H54 (cell line): ENCODE results near the gene CHSY3.

Source experiments
- DNase-seq: peaks from one replicate; pipeline ENCODE4 v3.0.0; 2011; ENCODE audit warnings: low spot score, mixed read lengths; ENCODE audit not compliant: insufficient read length
- FAIRE-seq: peaks from 3 replicates; lab custom pipeline; 2011; peaks lifted over from hg19 to GRCh38; lab: Jason Lieb, UNC
- POLR2A ChIP-seq: IDR thresholded peaks from 2 replicates; pipeline ENCODE4 v1.6.1; 2011; ENCODE audit warnings: low read depth, mild to moderate bottlenecking, low read length

CHSY3 gene

GRCh38 chr5:130067364-130067763 lies 163.1 kb downstream of the CHSY3 start:
- no peak for TF ChIP-seq POLR2A
- DNase-seq (no peak), FAIRE-seq (no peak)

DNA sequence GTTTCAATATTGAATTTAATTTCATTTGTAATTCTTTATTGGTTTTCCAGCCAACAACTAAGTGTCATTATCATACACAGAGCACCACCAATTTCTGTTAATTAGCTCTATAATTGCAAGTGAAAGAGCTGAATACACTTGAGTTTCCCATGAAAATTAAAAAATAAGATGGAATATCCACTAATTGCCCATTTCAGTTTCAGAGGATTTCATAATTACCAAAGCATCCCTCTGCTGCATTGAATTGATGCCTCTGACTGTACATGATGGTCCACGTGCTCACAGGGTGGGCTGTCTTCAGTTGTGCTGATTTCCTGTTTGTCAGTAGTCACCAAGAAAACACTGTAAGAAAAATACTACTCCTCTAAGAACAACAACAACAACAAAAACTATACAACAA lies 163.8 kb downstream of the CHSY3 start:
- FAIRE-seq: no peak
- TF ChIP-seq POLR2A: no peak
- DNase-seq: no peak

- FAIRE-seq (no peak), DNase-seq (no peak)
- TF ChIP-seq POLR2A: no peak
Measured at GRCh38 chr5:130068988-130069387, 164.7 kb downstream of the CHSY3 start.

- TF ChIP-seq POLR2A: no peak
- no peak for FAIRE-seq
- no peak for DNase-seq
Measured at GRCh38 chr5:130074820-130075219, 170.6 kb downstream of the CHSY3 start.

DNA sequence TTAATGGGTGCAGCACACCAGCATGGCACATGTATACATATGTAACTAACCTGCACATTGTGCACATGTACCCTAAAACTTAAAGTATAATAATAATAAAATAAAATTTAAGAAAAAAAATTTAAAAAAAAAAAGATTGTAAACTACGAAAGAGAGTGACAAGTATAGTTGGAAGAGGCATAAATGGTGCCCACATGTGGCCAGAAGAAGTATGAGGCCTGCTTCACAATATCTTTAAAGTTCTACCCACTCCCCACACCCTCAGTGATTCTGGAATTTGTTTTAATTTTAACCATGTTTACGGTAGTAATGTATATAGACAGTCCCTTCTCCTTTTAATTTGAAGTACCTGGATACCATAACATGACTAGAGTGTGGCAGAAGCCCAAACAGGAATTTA lies 172.7 kb downstream of the CHSY3 start:
- FAIRE-seq (no peak), DNase-seq (no peak)
- no peak for TF ChIP-seq POLR2A

DNA sequence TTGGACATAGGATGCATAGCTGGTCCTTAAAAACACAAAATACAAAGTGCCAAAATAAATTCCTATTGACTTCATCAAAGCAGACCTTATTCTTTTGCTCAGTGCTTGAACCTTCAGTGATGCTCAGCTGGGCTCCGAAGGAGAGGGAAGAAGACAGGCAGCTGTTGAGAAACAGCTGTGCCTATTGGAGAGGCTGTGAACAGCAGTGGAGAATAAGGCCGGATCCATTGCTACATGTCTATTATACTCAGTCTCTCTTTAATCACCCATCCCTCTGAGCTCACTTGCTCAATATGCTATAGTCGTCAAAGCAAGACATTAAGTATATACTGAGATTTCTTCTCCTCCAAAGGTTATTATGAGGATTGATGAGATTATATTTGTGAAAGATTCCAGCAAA lies 174.4 kb downstream of the CHSY3 start:
- no peak for DNase-seq
- no peak for TF ChIP-seq POLR2A
- no peak for FAIRE-seq

DNA sequence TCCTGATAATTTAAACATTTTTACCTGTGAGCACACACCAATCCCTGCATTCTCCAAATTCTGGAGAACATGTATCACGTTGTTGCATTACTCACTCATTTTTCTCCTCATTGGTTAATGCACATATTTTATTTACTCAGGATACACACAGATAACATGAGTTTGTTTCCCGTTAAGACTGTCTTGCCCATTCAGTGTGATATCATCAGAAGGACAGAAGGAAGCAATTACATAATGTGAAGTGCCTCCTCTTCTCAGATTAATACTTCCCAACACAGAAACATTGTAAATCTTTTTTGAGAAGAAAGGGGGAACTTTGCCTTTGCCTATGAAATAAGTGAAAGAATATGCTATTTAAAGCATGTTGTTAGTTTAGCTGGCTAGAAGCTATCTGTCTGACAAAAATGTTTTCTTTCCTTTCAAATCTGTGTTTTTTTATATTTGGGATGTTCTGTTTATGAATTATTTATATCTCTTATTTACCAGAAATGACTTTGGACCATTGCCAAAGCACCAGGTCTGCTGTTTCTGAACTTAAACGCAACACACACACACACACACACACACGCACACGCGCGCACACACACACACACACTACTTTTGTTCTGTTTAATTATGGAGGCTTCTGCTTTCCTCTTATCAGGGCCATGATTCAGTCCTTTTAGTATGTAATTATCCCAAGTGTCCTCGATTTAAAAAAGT lies 186.5 kb downstream of the CHSY3 start:
- FAIRE-seq (no peak), DNase-seq (no peak)
- TF ChIP-seq POLR2A: no peak

DNA sequence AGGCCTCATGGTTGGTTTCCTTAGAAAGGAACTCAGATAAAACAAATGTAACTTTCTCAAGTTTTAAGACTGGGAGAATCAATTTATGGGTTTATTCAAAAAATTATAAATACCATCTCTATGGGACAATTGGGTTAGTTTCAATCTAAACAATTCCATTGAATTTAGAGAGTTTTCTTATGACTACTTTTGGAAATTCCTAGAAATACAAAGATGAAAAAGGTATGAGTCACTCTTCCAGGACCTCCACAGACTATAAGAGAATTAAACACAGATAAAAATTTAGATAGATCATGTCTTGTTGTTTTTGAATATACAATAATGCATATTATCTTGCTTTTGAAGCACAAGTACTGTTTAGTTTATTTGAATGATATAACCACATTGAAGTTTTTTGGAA lies 188.7 kb downstream of the CHSY3 start:
- DNase-seq (no peak), FAIRE-seq (no peak)
- no peak for TF ChIP-seq POLR2A

GRCh38 chr5:130096483-130096882 lies 192.2 kb downstream of the CHSY3 start:
- no peak for FAIRE-seq
- TF ChIP-seq POLR2A: no peak
- no peak for DNase-seq

- DNase-seq: no peak
- no peak for TF ChIP-seq POLR2A
- FAIRE-seq: no peak
Measured at GRCh38 chr5:130099008-130099407, 194.7 kb downstream of the CHSY3 start.

DNA sequence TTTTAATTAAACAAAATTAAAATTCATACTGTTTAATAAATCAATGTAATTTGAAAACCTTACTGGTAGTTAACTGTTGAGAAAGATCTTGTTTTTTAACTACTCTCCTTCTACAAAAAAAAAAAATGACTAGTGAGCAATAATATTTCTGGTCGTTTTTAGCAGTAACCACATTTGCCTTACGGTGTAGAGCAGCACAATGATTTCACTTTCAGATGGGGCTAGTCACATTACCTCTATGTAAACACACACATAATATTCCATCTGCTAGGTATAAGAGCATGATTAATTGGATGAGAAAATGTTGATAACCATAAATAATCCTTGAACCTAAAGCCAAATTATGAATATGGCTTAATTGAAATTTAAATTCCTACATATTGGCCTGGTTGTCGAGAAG lies 198.1 kb downstream of the CHSY3 start:
- DNase-seq (no peak), FAIRE-seq (no peak)
- no peak for TF ChIP-seq POLR2A

- FAIRE-seq: no peak
- TF ChIP-seq POLR2A: no peak
- no peak for DNase-seq
Measured at GRCh38 chr5:130102960-130103359, 198.7 kb downstream of the CHSY3 start.

DNA sequence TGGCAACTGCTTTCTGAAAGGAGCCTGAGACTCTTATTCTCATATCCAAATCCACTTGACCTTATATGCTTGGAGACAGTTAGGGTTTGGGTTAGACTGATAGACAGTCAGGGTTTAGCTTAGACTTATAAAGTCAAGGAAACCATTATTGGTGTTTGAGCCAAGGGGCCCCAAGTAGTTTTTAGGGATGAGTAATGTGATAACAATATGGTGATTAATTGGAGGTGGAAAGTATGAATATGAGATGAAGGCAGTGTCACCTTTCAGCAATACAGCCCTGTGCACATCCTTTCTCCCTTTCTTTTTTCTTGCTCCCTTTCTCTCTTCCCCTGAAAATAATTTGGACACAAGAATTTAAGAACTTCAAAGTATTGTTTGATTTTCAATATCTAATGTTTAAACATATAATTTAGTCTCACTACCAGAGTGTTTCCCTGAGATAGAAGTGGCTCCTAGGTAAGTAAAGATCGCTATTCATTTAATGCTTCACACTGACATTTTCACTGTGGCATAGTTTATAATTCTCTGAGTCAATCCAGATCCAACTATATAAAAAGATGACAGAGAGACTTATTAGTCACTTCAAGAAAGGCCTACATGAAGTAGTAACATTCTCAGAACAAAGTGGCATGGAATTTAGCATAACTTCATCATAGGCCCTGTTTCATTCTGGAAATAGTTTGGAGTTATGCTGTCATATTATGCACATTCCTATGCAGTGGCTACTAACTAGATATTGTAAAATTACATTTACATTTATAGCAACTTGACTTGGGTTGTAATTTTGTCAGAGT lies 200.8 kb downstream of the CHSY3 start:
- FAIRE-seq (no peak), DNase-seq (no peak)
- no peak for TF ChIP-seq POLR2A

- no peak for DNase-seq
- no peak for FAIRE-seq
- no peak for TF ChIP-seq POLR2A
Measured at GRCh38 chr5:130106480-130106879, 202.2 kb downstream of the CHSY3 start.

- FAIRE-seq: peak; percentile 60
- DNase-seq: no peak
- TF ChIP-seq POLR2A: no peak
Measured at GRCh38 chr5:130109152-130109551, 204.9 kb downstream of the CHSY3 start.
